ENCODE measurements around the gene SDR42E2. TPM values are rescaled to one million over a fixed set of nuclear protein-coding genes. Genes with fewer than 3 reads are reported as not detected.
A peak's percentile ranks its signal among the peaks of the same experiment; 100 is the strongest.

Gene SDR42E2
- total and polyA plus RNA-seq, 10 donors: 0.09 to 0.24 (median 0.14) TPM; not detected in 5

GRCh38 chr16:22181426-22181825 is 19.1 kb downstream of the SDR42E2 start:
- TF ChIP-seq POLR2AphosphoS5 (IDR thresholded peaks at IDR 0.05) (no peak), POLR2A (IDR thresholded peaks at IDR 0.05) (no peak), CTCF (IDR thresholded peaks at IDR 0.05 in 8 of 11, conservative IDR thresholded peaks at IDR 0.05 in 3 of 11) (no peak)
- intact Hi-C loops (cut with DNase I; ENCODE audit: low total_unique reads): loop anchor here (10.0 kb wide), 1 partner anchor 107 kb away; no protein-coding TSS in a partner anchor
- DNase-seq: no peak

GRCh38 chr16:22181843-22182242 is 19.5 kb downstream of the SDR42E2 start:
- Histone ChIP-seq H3K36me3 (no peaks in the 10 kb centered on the region), H3K27me3 (replicated peaks in 1 of 7) (no peaks in the 10 kb centered on the region), H3K4me3 (no peak overlapping the region), H3K9me3 (no peaks in the 10 kb centered on the region), H3K27ac (no peak overlapping the region), H3K4me1 (no peaks in the 10 kb centered on the region)
- intact Hi-C loops (cut with DNase I; ENCODE audit: low total_unique reads): loop anchor here (10.0 kb wide), 1 partner anchor 107 kb away; no protein-coding TSS in a partner anchor
- 82 to 91% (median 86%) methylated on average over 7 of the region's 7 CpGs for whole genome bisulfite sequencing, 5 donors
- no peak for DNase-seq
- TF ChIP-seq POLR2AphosphoS5 (IDR thresholded peaks at IDR 0.05): no peak
- TF ChIP-seq CTCF (IDR thresholded peaks at IDR 0.05 in 8 of 11, conservative IDR thresholded peaks at IDR 0.05 in 3 of 11): no peak
- TF ChIP-seq POLR2A (IDR thresholded peaks at IDR 0.05): no peak

More at GRCh38 chr16:22181426-22181825, 19.1 kb downstream of the SDR42E2 start:
- Histone ChIP-seq H3K4me3 (no peak overlapping the region), H3K36me3 (no peaks in the 10 kb centered on the region), H3K27ac (no peak overlapping the region), H3K27me3 (replicated peaks in 1 of 7) (no peaks in the 10 kb centered on the region), H3K9me3 (no peaks in the 10 kb centered on the region), H3K4me1 (no peaks in the 10 kb centered on the region)
- WGBS, 5 donors: 88 to 91% (median 90%) methylated on average over 6 to 11 of the region's 11 CpGs

- TF ChIP-seq POLR2AphosphoS5 (IDR thresholded peaks at IDR 0.05) (no peak), CTCF (IDR thresholded peaks at IDR 0.05 in 8 of 11, conservative IDR thresholded peaks at IDR 0.05 in 3 of 11) (no peak), POLR2A (IDR thresholded peaks at IDR 0.05) (no peak)
- intact Hi-C loops (cut with DNase I; ENCODE audit: low total_unique reads): loop anchor here (10.0 kb wide), 1 partner anchor 109 kb away; no protein-coding TSS in a partner anchor
- Histone ChIP-seq H3K27me3 (replicated peaks in 1 of 7) (no peaks in the 10 kb centered on the region), H3K4me1 (peaks cover 2 to 5% (median 3%) of the 10 kb centered on the region in 6 donors), H3K27ac (no peak overlapping the region), H3K4me3 (no peak overlapping the region), H3K9me3 (no peaks in the 10 kb centered on the region), H3K36me3 (no peaks in the 10 kb centered on the region)
- no peak for DNase-seq
- WGBS, 5 donors: 89 to 96% (median 95%) methylated on average over 5 of the region's 5 CpGs
These were observed 21.0 kb downstream of the SDR42E2 start for GRCh38 chr16:22183335-22183734.

- TF ChIP-seq CTCF (IDR thresholded peaks at IDR 0.05 in 8 of 11, conservative IDR thresholded peaks at IDR 0.05 in 3 of 11) (peak in 4 of 11 experiments; percentile 16 to 37 (median 27)), POLR2A (IDR thresholded peaks at IDR 0.05) (no peak)
- WGBS, 5 donors: 71 to 86% (median 84%) methylated on average over 11 of the region's 11 CpGs
- DNase-seq: no peak
- H3K4me3 ChIP-seq: no peak overlapping the region
- peaks cover 9 to 12% (median 10%) of the 10 kb centered on the region in 6 donors for H3K4me1 ChIP-seq
- H3K36me3 ChIP-seq: no peaks in the 10 kb centered on the region
- intact Hi-C loops (cut with DNase I; ENCODE audit: low total_unique reads): loop anchor here (10.0 kb wide), 1 partner anchor 109 kb away; no protein-coding TSS in a partner anchor
- no peaks in the 10 kb centered on the region for H3K9me3 ChIP-seq
- H3K27ac ChIP-seq: no peak overlapping the region
- no peaks in the 10 kb centered on the region for H3K27me3 ChIP-seq (replicated peaks in 1 of 7)
These were observed 21.8 kb downstream of the SDR42E2 start for GRCh38 chr16:22183901-22184614.

Data from spleen (tissue), 11 donors.